Upper lobe of left lung (tissue), 4 donors: Measurements from ENCODE around the gene BORCS8.
"Not testable (repeated sequence)": the region's sequence is repeated elsewhere in the genome, so short reads cannot be mapped to it uniquely, and the experiment has no call there.

Experiments used
- POLR2A ChIP-seq, 4 donors: fragments of 450-650 bp; IDR thresholded peaks; one replicate each; pipeline ENCODE4 v1.5.1; 2016 to 2017; ENCODE audit warnings: antibody characterized with exemption in 4 of 4, mild to moderate bottlenecking in 2 of 4
- TF ChIP-seq, protein P1 (sequence below), 6 experiments: fragments of 450-650 bp in 4 of 6; fragments of 200-600 bp in 2 of 6; sonication (generic) in 2 of 6; IDR thresholded peaks; one replicate each; pipeline ENCODE4 v1.5.1; 2016 to 2019; ENCODE audit warnings: antibody characterized with exemption in 6 of 6

DNA sequence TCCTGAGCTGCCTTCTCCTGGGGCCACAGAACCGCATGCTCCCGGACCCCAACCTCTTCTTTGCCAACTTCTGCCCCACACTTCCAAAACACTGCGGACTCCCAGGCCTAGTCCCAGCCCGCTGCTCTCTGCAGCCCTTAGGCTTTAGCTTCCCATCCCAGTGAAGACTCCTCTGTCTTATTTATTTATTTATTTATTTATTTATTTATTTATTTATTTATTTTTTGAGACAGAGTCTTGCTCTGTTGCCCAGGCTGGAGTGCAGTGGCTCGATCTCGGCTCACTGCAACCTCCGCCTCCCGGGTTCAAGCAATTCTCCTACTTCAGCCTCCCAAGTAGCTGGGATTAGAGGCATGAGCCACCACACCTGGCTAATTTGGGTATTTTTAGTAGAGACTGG is 43.4 kb downstream of the BORCS8 start:
- TF ChIP-seq, protein P1, sequence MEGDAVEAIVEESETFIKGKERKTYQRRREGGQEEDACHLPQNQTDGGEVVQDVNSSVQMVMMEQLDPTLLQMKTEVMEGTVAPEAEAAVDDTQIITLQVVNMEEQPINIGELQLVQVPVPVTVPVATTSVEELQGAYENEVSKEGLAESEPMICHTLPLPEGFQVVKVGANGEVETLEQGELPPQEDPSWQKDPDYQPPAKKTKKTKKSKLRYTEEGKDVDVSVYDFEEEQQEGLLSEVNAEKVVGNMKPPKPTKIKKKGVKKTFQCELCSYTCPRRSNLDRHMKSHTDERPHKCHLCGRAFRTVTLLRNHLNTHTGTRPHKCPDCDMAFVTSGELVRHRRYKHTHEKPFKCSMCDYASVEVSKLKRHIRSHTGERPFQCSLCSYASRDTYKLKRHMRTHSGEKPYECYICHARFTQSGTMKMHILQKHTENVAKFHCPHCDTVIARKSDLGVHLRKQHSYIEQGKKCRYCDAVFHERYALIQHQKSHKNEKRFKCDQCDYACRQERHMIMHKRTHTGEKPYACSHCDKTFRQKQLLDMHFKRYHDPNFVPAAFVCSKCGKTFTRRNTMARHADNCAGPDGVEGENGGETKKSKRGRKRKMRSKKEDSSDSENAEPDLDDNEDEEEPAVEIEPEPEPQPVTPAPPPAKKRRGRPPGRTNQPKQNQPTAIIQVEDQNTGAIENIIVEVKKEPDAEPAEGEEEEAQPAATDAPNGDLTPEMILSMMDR (IDR thresholded peaks at IDR 0.05) = not testable (repeated sequence)
- not testable (repeated sequence) for TF ChIP-seq POLR2A (IDR thresholded peaks at IDR 0.05)
